HCT116 (cell line): ENCODE data around the gene TMEM237. TPM values are rescaled to one million over a fixed set of nuclear protein-coding genes. Genes with fewer than 3 reads are reported as not detected.

ENCODE experiments used
- total RNA-seq: library from RNA; stranded (reverse); gene quantifications from one replicate; pipeline ENCODE4 v1.2.1, GENCODE V29; 2021; ENCODE audit not compliant: unreplicated experiment

The TMEM237 gene
- total RNA-seq, 1 experiment from 2014 or later: 29.4 TPM

Other genes with a start within 250 kb of the TMEM237 start
- gene TRAK2, start 192.0 kb downstream of the TMEM237 start, total RNA-seq: 15.2 TPM
- gene STRADB, start 191.8 kb downstream of the TMEM237 start, total RNA-seq: 17.4 TPM
- 0.32 TPM for gene MPP4, start 55.1 kb upstream of the TMEM237 start, total RNA-seq
- gene ALS2, start 137.4 kb upstream of the TMEM237 start, total RNA-seq: 28.1 TPM
- not detected for gene CDK15, start 163.0 kb upstream of the TMEM237 start, total RNA-seq